ENCODE measurements around the gene GYPB. TPM values are rescaled to one million over a fixed set of nuclear protein-coding genes. Genes with fewer than 3 reads are reported as not detected.
"Not testable (repeated sequence)": the region's sequence is repeated elsewhere in the genome, so short reads cannot be mapped to it uniquely, and the experiment has no call there.

Gene GYPB
- total RNA-seq, 1 donor from 2014 or later = not detected

DNA sequence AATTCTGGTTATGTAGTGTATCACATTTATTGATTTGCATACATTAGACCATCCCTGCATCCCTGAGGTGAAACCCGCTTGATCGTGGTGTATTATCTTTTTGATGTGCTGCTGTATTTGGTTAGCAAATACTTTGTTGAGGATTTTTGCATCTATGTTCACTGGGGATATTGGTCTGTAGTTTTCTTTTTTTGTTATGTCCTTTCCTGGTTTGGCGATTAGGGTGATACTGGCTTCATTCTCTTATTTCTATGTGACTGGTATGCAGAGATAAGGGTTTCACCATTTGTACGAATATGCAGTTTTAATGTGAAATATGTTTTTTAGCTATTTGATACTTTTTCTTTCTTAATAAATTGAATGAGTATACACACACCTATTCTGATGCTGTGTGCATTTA, 45.2 kb downstream of the GYPB start:
- DNase-seq; ATAC-seq (ENCODE audit: poor library complexity); intact Hi-C loops (cut with DNase I): not testable (repeated sequence)

DNA sequence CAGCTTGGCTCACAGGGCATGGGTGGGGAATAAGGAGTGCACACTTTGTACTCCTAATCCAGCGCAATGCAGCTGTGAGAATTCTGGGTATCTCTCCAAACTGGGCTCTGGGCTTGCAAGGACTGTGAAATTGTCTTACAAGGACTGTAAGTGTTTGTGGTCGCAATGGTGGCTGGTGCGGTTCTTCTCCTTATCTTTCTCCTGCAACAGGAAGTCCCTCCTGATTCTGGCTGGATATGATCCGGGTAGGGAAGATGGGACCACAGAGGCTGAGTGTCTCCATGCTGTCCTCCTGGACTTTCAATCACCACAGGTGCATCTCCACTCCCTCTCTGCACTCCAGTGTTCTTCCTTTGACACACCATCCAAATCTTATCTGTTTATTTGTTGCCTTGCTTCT, 58.1 kb downstream of the GYPB start:
- ATAC-seq (ENCODE audit: poor library complexity) (no peak), DNase-seq (no peak)
- intact Hi-C loops (cut with DNase I) = no loop called here

DNA sequence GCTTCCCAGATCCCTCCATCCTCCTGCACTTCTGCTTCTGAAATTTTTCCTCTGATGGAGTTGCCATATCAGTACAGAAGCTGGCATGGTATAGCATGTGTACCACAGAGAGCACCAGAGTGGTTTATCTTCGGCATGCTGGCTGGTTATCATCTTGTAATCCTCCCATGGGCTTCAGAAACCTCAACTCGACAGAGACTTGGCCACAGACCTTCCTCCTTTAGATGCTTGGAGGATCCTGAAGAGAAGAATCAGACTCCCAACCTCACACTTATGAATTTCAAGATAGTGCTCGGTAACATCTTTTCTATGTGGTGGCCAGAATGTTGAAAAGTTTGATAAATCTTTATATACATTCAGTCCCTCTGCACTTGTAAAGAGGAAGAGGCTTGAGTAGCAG, 63.9 kb downstream of the GYPB start:
- intact Hi-C loops (cut with DNase I); ATAC-seq (ENCODE audit: poor library complexity); DNase-seq: not testable (repeated sequence)

DNA sequence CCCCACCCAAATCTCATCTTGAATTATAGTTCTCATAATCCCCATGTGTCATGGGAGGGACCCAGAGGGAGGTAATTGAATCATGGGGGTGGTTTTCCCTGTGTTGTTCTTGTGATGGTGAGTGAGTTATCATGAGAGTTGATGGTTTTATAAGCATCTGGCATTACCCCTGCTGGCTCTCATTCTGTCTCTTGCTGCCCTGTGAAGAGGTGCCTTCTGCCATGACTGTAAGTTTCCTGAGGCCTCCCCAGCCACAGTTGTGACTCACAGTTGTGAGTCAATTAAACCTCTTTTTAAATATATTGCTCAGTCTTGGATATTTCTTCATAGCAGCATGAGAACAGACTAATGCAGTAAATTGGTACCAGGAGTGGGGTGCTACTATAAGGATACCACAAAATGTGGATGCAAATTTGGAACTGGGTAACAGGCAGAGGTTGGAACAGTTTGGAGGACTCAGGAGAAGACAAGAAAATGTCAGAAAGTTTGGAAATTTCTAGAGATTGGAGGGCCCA, 67.7 kb downstream of the GYPB start:
- DNase-seq; ATAC-seq (ENCODE audit: poor library complexity); intact Hi-C loops (cut with DNase I): not testable (repeated sequence)

DNA sequence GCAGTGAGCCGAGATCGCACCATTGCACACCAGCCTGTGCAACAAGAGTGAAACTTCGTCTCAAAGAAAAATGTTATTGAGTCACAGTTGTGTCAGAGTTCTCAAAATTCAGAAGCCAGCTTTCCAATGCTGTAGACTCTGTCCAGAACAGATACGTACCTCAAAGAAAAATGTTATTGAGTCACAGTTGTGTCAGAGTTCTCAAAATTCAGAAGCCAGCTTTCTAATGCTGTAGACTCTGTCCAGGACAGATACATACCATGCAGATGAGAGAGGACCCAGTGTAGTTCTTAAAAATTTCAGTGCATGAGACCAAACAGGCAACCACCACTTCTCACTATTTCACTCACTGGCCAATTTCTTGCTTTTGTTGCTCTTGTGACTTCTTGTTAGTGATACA, 68.2 kb downstream of the GYPB start:
- ATAC-seq (ENCODE audit: poor library complexity); intact Hi-C loops (cut with DNase I): not testable (repeated sequence)

DNA sequence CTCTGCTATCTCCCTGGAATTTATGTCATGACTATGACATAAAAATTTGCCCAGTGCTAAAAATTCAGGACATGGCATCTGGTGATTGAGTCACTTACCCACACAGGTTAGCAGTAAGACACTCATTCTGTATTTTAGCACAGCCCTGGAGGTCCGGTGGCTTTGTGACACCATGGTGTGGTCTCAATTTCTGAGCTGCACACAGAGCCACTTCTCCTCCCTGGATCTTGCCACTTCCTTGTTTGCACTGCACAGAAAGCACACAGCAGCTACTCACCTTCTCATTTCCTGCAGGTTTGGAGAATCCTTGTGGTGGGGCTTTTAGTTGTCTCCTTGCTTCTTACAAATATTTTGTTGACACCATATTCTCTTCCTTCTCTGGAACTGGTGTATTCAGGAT, 69.0 kb downstream of the GYPB start:
- intact Hi-C loops (cut with DNase I); DNase-seq; ATAC-seq (ENCODE audit: poor library complexity): not testable (repeated sequence)

More for the DNA sequence above, 68.2 kb downstream of the GYPB start:
- DNase-seq = not testable (repeated sequence)

DNA sequence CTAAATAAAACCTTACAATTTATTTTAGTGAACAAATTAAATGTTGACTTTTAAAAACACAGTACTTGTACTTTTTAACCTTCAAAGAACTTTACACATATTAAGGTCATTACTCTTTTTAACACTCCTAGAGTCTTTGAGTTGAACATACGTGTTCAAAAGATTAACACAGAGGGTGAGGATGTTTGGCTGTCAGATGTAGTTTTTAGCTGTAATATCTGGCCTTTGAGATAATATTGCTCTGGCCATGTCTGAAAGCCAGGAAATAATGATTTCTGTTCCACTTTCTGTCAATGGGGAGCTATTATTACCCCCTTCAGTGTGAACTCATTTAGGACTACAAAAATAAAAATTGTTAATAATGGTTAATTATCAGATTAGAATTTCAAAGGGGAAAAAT, 71.7 kb downstream of the GYPB start:
- ATAC-seq (ENCODE audit: poor library complexity); DNase-seq; intact Hi-C loops (cut with DNase I): not testable (repeated sequence)

Other genes starting within 250 kb of the GYPB start
- gene GYPE, start 113.8 kb downstream of the GYPB start, total RNA-seq = 0.19 TPM
- gene GYPA, start 121.3 kb upstream of the GYPB start, total RNA-seq = not detected